Epithelial cell of esophagus (primary cell): ENCODE results near the gene MYO9A.
A peak's percentile ranks its signal among the peaks of the same experiment; 100 is the strongest.
"Not testable (repeated sequence)": the region's sequence is repeated elsewhere in the genome, so short reads cannot be mapped to it uniquely, and the experiment has no call there.

Experiments used
- DNase-seq: peaks from one replicate; pipeline ENCODE4 v3.0.0; 2010; ENCODE audit warnings: low read depth
- H3K4me3 ChIP-seq: 2 replicates; pipeline ENCODE4 v1.5.1; 2011; ENCODE audit warnings: mild to moderate bottlenecking, low read length, control low read depth
- CTCF ChIP-seq: IDR thresholded peaks from 2 replicates; pipeline ENCODE4 v1.5.1; 2011; ENCODE audit warnings: low read depth, mild to moderate bottlenecking, low read length, control low read depth, inconsistent platforms; ENCODE audit not compliant: insufficient read depth; ENCODE audit errors: missing control alignments

MYO9A gene

GRCh38 chr15:72092006-72092405 lies 25.9 kb downstream of the MYO9A start:
- DNase-seq = no peak
- no peak overlapping the region for H3K4me3 ChIP-seq
- no peak for TF ChIP-seq CTCF

- H3K4me3 ChIP-seq = no peak overlapping the region
- DNase-seq = no peak
- no peak for TF ChIP-seq CTCF
These were observed 30.9 kb downstream of the MYO9A start for GRCh38 chr15:72086920-72087648.

GRCh38 chr15:72086010-72086697 lies 31.8 kb downstream of the MYO9A start:
- peak; percentile 22 for DNase-seq
- TF ChIP-seq CTCF = no peak
- H3K4me3 ChIP-seq = no peak overlapping the region

GRCh38 chr15:72082176-72082575 lies 35.8 kb downstream of the MYO9A start:
- TF ChIP-seq CTCF = no peak
- H3K4me3 ChIP-seq = no peak overlapping the region
- DNase-seq = no peak

- DNase-seq = no peak
- no peak for TF ChIP-seq CTCF
- H3K4me3 ChIP-seq = no peak overlapping the region
These were observed 39.1 kb downstream of the MYO9A start for GRCh38 chr15:72078887-72079286.

- no peak for DNase-seq
- H3K4me3 ChIP-seq = no peak overlapping the region
- TF ChIP-seq CTCF = no peak
These were observed 40.0 kb downstream of the MYO9A start for GRCh38 chr15:72077950-72078349.

- no peak overlapping the region for H3K4me3 ChIP-seq
- DNase-seq = no peak
- no peak for TF ChIP-seq CTCF
These were observed 43.5 kb downstream of the MYO9A start for GRCh38 chr15:72074335-72075060.

GRCh38 chr15:72071448-72071825 lies 46.5 kb downstream of the MYO9A start:
- DNase-seq, H3K4me3 ChIP-seq: not testable (repeated sequence)
